ENCODE measurements around the gene CNGB1. TPM values are rescaled to one million over a fixed set of nuclear protein-coding genes. Genes with fewer than 3 reads are reported as not detected.

The CNGB1 gene
- total RNA-seq, 4 donors from 2014 or later: not detected

- DNase-seq: no peak
- TF ChIP-seq POLR2A (IDR thresholded peaks at IDR 0.05): no peak
- TF ChIP-seq, protein P1, sequence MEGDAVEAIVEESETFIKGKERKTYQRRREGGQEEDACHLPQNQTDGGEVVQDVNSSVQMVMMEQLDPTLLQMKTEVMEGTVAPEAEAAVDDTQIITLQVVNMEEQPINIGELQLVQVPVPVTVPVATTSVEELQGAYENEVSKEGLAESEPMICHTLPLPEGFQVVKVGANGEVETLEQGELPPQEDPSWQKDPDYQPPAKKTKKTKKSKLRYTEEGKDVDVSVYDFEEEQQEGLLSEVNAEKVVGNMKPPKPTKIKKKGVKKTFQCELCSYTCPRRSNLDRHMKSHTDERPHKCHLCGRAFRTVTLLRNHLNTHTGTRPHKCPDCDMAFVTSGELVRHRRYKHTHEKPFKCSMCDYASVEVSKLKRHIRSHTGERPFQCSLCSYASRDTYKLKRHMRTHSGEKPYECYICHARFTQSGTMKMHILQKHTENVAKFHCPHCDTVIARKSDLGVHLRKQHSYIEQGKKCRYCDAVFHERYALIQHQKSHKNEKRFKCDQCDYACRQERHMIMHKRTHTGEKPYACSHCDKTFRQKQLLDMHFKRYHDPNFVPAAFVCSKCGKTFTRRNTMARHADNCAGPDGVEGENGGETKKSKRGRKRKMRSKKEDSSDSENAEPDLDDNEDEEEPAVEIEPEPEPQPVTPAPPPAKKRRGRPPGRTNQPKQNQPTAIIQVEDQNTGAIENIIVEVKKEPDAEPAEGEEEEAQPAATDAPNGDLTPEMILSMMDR (IDR thresholded peaks at IDR 0.05): no peak
- intact Hi-C loops (cut with DNase I; ENCODE audit: low total_unique reads): no loop called here
Observed at GRCh38 chr16:57870753-57871454, 100.0 kb downstream of the CNGB1 start.

GRCh38 chr16:57868913-57869520, 101.9 kb downstream of the CNGB1 start:
- no peak overlapping the region for H3K4me3 ChIP-seq
- H3K4me1 ChIP-seq: no peaks in the 10 kb centered on the region
- no peak overlapping the region for H3K27ac ChIP-seq
- TF ChIP-seq, protein P1 (IDR thresholded peaks at IDR 0.05): no peak
- TF ChIP-seq POLR2A (IDR thresholded peaks at IDR 0.05): no peak
- no peaks in the 10 kb centered on the region for H3K36me3 ChIP-seq
- DNase-seq: no peak
- intact Hi-C loops (cut with DNase I; ENCODE audit: low total_unique reads): loop anchor here (10.0 kb wide), 1 partner anchor 114 kb away; no protein-coding TSS in a partner anchor
- H3K27me3 ChIP-seq: no peaks in the 10 kb centered on the region
- H3K9me3 ChIP-seq: no peaks in the 10 kb centered on the region

More at GRCh38 chr16:57870753-57871454, 100.0 kb downstream of the CNGB1 start:
- no peaks in the 10 kb centered on the region for H3K36me3 ChIP-seq
- no peaks in the 10 kb centered on the region for H3K27me3 ChIP-seq
- H3K4me1 ChIP-seq: no peaks in the 10 kb centered on the region
- H3K4me3 ChIP-seq: no peak overlapping the region
- no peaks in the 10 kb centered on the region for H3K9me3 ChIP-seq
- no peak overlapping the region for H3K27ac ChIP-seq

- no peak overlapping the region for H3K27ac ChIP-seq
- no peak for DNase-seq
- H3K4me1 ChIP-seq: no peaks in the 10 kb centered on the region
- no peak overlapping the region for H3K4me3 ChIP-seq
- no peaks in the 10 kb centered on the region for H3K36me3 ChIP-seq
- no peaks in the 10 kb centered on the region for H3K27me3 ChIP-seq
- intact Hi-C loops (cut with DNase I; ENCODE audit: low total_unique reads): loop anchor here (10.0 kb wide), 1 partner anchor 112 kb away; no protein-coding TSS in a partner anchor
- no peaks in the 10 kb centered on the region for H3K9me3 ChIP-seq
- TF ChIP-seq, protein P1 (IDR thresholded peaks at IDR 0.05): no peak
- no peak for TF ChIP-seq POLR2A (IDR thresholded peaks at IDR 0.05)
Observed at GRCh38 chr16:57867000-57867561, 103.8 kb downstream of the CNGB1 start.

DNA sequence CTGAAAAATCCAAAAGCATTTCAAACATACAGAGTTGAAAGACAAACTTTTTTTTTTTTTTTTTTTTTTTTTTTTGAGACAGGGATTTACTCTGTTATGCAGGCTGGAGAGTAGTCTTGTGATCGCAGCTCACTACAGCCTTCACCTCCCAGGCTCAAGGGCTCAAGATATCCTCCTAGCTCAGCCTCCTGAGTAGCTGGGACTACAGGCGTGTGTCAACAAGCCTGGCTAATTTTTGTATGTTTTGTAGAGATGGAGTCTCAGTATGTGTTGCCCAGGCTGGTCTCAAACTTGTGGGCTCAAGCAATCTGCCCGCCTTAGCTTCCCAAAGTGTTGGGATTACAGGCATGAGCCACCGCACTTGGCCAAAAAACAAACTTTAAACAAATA, 104.4 kb downstream of the CNGB1 start:
- Histone ChIP-seq H3K27me3 (no peaks in the 10 kb centered on the region), H3K36me3 (no peaks in the 10 kb centered on the region), H3K9me3 (no peaks in the 10 kb centered on the region), H3K4me1 (no peaks in the 10 kb centered on the region), H3K4me3 (no peak overlapping the region), H3K27ac (no peak overlapping the region)
- TF ChIP-seq, protein P1 (IDR thresholded peaks at IDR 0.05): no peak
- TF ChIP-seq POLR2A (IDR thresholded peaks at IDR 0.05): no peak
- intact Hi-C loops (cut with DNase I; ENCODE audit: low total_unique reads): loop anchor here (10.0 kb wide), 1 partner anchor 112 kb away; no protein-coding TSS in a partner anchor
- DNase-seq: no peak

Data from uterus (tissue), 4 donors.